ENCODE results near the gene SPACA1. TPM values are rescaled to one million over a fixed set of nuclear protein-coding genes. Genes with fewer than 3 reads are reported as not detected.

Gene SPACA1
- total and polyA plus RNA-seq, 9 donors: not detected

GRCh38 chr6:88072462-88072861 lies 24.8 kb downstream of the SPACA1 start:
- Histone ChIP-seq H3K9me3 (no peaks in the 10 kb centered on the region), H3K36me3 (no peaks in the 10 kb centered on the region), H3K27me3 (no peaks in the 10 kb centered on the region), H3K27ac (no peak overlapping the region), H3K4me1 (ENCODE audit: insufficient read depth) (no peaks in the 10 kb centered on the region), H3K4me3 (no peak overlapping the region)
- DNase-seq: no peak
- WGBS, 3 donors: 94 to 96% (median 96%) methylated on average over 1 of the region's 1 CpG
- TF ChIP-seq, protein P1, sequence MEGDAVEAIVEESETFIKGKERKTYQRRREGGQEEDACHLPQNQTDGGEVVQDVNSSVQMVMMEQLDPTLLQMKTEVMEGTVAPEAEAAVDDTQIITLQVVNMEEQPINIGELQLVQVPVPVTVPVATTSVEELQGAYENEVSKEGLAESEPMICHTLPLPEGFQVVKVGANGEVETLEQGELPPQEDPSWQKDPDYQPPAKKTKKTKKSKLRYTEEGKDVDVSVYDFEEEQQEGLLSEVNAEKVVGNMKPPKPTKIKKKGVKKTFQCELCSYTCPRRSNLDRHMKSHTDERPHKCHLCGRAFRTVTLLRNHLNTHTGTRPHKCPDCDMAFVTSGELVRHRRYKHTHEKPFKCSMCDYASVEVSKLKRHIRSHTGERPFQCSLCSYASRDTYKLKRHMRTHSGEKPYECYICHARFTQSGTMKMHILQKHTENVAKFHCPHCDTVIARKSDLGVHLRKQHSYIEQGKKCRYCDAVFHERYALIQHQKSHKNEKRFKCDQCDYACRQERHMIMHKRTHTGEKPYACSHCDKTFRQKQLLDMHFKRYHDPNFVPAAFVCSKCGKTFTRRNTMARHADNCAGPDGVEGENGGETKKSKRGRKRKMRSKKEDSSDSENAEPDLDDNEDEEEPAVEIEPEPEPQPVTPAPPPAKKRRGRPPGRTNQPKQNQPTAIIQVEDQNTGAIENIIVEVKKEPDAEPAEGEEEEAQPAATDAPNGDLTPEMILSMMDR (IDR thresholded peaks at IDR 0.05): no peak
- no peak for TF ChIP-seq POLR2A (IDR thresholded peaks at IDR 0.05)
- TF ChIP-seq EP300 (IDR thresholded peaks at IDR 0.05): no peak
- intact Hi-C loops (cut with DNase I): no loop called here

DNA sequence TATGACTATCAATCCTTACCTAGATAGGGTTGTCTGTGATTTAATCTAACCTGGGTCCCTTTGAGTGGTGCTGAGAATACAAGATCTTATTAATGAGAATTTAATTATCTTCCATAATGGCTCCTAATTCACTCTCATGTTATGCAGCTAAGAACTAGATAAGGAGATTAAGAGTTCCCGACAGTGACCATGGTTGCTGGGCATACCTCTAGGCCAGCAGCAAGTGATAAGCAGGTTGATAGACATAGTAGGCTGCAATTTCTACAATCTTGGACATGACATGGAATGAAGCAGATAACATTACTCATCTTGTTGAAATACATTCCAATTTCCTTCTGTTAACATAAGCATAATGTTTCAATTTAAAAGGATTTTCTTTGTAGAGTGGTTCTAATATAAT lies 27.1 kb downstream of the SPACA1 start:
- H3K4me1 ChIP-seq (ENCODE audit: insufficient read depth): no peaks in the 10 kb centered on the region
- intact Hi-C loops (cut with DNase I): no loop called here
- 38 to 59% (median 47%) methylated on average over 1 of the region's 1 CpG for WGBS, 3 donors
- no peak overlapping the region for H3K4me3 ChIP-seq
- H3K9me3 ChIP-seq: no peaks in the 10 kb centered on the region
- no peaks in the 10 kb centered on the region for H3K27me3 ChIP-seq
- no peaks in the 10 kb centered on the region for H3K36me3 ChIP-seq
- H3K27ac ChIP-seq: no peak overlapping the region
- TF ChIP-seq, protein P1 (IDR thresholded peaks at IDR 0.05): no peak
- no peak for TF ChIP-seq POLR2A (IDR thresholded peaks at IDR 0.05)
- no peak for TF ChIP-seq EP300 (IDR thresholded peaks at IDR 0.05)
- DNase-seq: no peak

DNA sequence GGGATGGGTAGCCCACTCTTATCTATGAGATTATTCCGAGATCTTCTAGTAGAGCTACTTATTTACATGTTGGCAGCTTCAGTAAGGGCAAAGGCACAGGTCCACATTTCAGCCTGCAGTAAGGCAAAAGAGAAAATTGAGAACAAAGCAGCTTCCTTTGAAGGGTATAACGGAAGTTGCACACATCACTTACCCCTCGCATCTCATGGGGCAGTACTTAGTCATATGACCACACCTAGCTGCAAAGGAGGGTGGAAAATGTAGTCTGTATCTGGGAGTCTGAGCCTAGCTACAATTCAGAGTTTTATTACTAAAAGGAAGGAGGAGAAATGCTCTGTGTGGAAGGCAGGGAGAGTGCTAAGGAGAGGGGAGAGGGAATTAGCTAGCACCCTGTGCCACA lies 29.7 kb downstream of the SPACA1 start:
- Histone ChIP-seq H3K36me3 (no peaks in the 10 kb centered on the region), H3K9me3 (no peaks in the 10 kb centered on the region), H3K4me3 (no peak overlapping the region), H3K27ac (no peak overlapping the region), H3K4me1 (ENCODE audit: insufficient read depth) (no peaks in the 10 kb centered on the region), H3K27me3 (no peaks in the 10 kb centered on the region)
- TF ChIP-seq, protein P1 (IDR thresholded peaks at IDR 0.05): no peak
- TF ChIP-seq EP300 (IDR thresholded peaks at IDR 0.05) (no peak), POLR2A (IDR thresholded peaks at IDR 0.05) (no peak)
- intact Hi-C loops (cut with DNase I): no loop called here
- WGBS, 3 donors: 75 to 85% (median 76%) methylated on average over 3 of the region's 3 CpGs
- no peak for DNase-seq

GRCh38 chr6:88086792-88087191 lies 39.2 kb downstream of the SPACA1 start:
- 88 to 95% (median 91%) methylated on average over 2 of the region's 2 CpGs for WGBS, 3 donors

More at GRCh38 chr6:88086792-88087191, 39.2 kb downstream of the SPACA1 start:
- Histone ChIP-seq H3K27me3 (no peaks in the 10 kb centered on the region), H3K4me3 (no peak overlapping the region), H3K4me1 (ENCODE audit: insufficient read depth) (no peaks in the 10 kb centered on the region), H3K27ac (no peak overlapping the region), H3K36me3 (no peaks in the 10 kb centered on the region), H3K9me3 (no peaks in the 10 kb centered on the region)
- no peak for DNase-seq
- TF ChIP-seq POLR2A (IDR thresholded peaks at IDR 0.05): no peak
- TF ChIP-seq, protein P1 (IDR thresholded peaks at IDR 0.05): no peak
- TF ChIP-seq EP300 (IDR thresholded peaks at IDR 0.05): no peak
- intact Hi-C loops (cut with DNase I): no loop called here

All from ovary (tissue), 9 donors.